Inferior parietal cortex (tissue), 1 donor: ENCODE measurements around the gene ODF4.
"Not testable (repeated sequence)": the region's sequence is repeated elsewhere in the genome, so short reads cannot be mapped to it uniquely, and the experiment has no call there.

Experiments
- DNase-seq: peaks from one replicate; pipeline ENCODE4 v3.0.0-alpha.2; 2016; ENCODE audit errors: extremely low spot score

ODF4 gene

DNA sequence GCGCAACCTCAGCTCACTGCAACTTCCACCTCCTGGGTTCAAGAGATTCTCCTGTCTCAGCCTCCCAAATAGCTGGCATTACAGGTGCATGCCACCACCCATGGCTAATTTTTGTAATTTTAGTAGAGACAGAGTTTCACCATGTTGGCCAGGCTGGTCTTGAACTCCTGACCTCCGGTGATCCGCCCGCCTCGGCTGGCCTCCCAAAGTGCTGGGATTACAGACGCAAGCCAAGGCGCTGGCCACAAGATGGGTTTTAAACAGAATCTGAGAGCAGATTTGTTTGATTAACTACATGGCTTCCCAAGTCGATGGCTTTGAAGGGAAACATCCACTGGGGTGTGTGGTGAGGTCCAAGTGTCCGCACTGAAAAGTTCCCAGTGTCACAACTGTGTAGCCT, 54.9 kb downstream of the ODF4 start:
- DNase-seq = not testable (repeated sequence)
